Neural cell (in vitro differentiated cells): ENCODE measurements around the gene MAP3K19. TPM values are rescaled to one million over a fixed set of nuclear protein-coding genes. Genes with fewer than 3 reads are reported as not detected.

Experiments
- H2AFZ ChIP-seq: fragments of 200-600, 300-800 bp; sonication (generic), shearing (Covaris generic); 2 replicates; pipeline ENCODE4 v1.6.0; 2014; ENCODE audit warnings: low read depth, mild to moderate bottlenecking, antibody characterized with exemption, low read length, moderate library complexity
- H3F3A ChIP-seq: fragments of 200-600 bp; shearing (Covaris generic); 2 replicates; pipeline ENCODE4 v1.6.1; 2016; ENCODE audit warnings: mild to moderate bottlenecking, moderate library complexity, mixed read lengths, antibody characterized with exemption, low read length; ENCODE audit not compliant: insufficient read depth, poor library complexity, severe bottlenecking
- H3K27ac ChIP-seq: fragments of 200-600, 300-800 bp; sonication (generic), shearing (Covaris generic); 2 replicates; pipeline ENCODE4 v1.5.1; 2014; ENCODE audit warnings: mild to moderate bottlenecking, low read length, moderate library complexity
- H3K27me3 ChIP-seq: fragments of 300-800, 200-600 bp; sonication (generic), shearing (Covaris generic); 2 replicates; pipeline ENCODE4 v1.6.0; 2014; ENCODE audit warnings: mild to moderate bottlenecking, low read depth, low read length, moderate library complexity; ENCODE audit not compliant: insufficient read depth
- H3K36me3 ChIP-seq: fragments of 300-800, 200-600 bp; sonication (generic), shearing (Covaris generic); 2 replicates; pipeline ENCODE4 v1.5.1; 2014; ENCODE audit warnings: mild to moderate bottlenecking, antibody characterized with exemption, low read length, moderate library complexity; ENCODE audit not compliant: insufficient read depth
- H3K4me2 ChIP-seq: fragments of 300-800, 200-600 bp; sonication (generic), shearing (Covaris generic); 2 replicates; pipeline ENCODE4 v1.6.0; 2014; ENCODE audit warnings: mild to moderate bottlenecking, low read length
- H3K4me3 ChIP-seq: fragments of 300-800, 200-600 bp; sonication (generic), shearing (Covaris generic); 2 replicates; pipeline ENCODE4 v1.5.1; 2014; ENCODE audit warnings: mild to moderate bottlenecking, low read length, moderate library complexity
- H3K79me2 ChIP-seq: fragments of 200-600 bp; shearing (Covaris generic); replicated peaks from 2 replicates; pipeline ENCODE4 v1.6.0; 2014; ENCODE audit warnings: mild to moderate bottlenecking, low read length, moderate library complexity; ENCODE audit not compliant: insufficient read depth
- H3K9ac ChIP-seq: fragments of 300-800, 200-600 bp; sonication (generic), shearing (Covaris generic); 2 replicates; pipeline ENCODE4 v1.6.1; 2016; ENCODE audit warnings: mild to moderate bottlenecking, low read length, mixed read lengths
- H3K9me2 ChIP-seq: fragments of 200-600 bp; shearing (Covaris generic); 2 replicates; pipeline ENCODE4 v1.6.1; 2016; ENCODE audit warnings: mild to moderate bottlenecking, low read length, mixed read lengths; ENCODE audit not compliant: insufficient read depth
- H3K9me3 ChIP-seq: fragments of 200-600, 300-800 bp; sonication (generic), shearing (Covaris generic); 2 replicates; pipeline ENCODE4 v1.6.1; 2016; ENCODE audit warnings: mild to moderate bottlenecking, mixed run types, low read length, moderate library complexity, mixed read lengths
- H4K20me1 ChIP-seq: fragments of 200-600 bp; shearing (Covaris generic); 2 replicates; pipeline ENCODE4 v1.6.1; 2016; ENCODE audit warnings: mild to moderate bottlenecking, mixed run types; ENCODE audit not compliant: insufficient read depth
- EP300 ChIP-seq: fragments of 450-650 bp; conservative IDR thresholded peaks from 2 replicates; pipeline ENCODE4 v1.6.1; 2014; ENCODE audit warnings: antibody characterized with exemption, mild to moderate bottlenecking, moderate library complexity; ENCODE audit not compliant: poor library complexity, severe bottlenecking
- EZH2 ChIP-seq: fragments of 200-600, 300-800 bp; shearing (Covaris generic), sonication (generic); IDR thresholded peaks from 2 replicates; pipeline ENCODE4 v1.6.1; 2014; ENCODE audit warnings: antibody characterized with exemption, low read length, borderline replicate concordance, mild to moderate bottlenecking; ENCODE audit not compliant: insufficient read depth, poor library complexity, severe bottlenecking
- MXI1 ChIP-seq: fragments of 450-650 bp; conservative IDR thresholded peaks from 2 replicates; pipeline ENCODE4 v1.6.1; 2014; ENCODE audit warnings: antibody characterized with exemption, mild to moderate bottlenecking; ENCODE audit not compliant: poor library complexity, severe bottlenecking
- POLR2AphosphoS5 ChIP-seq: IDR thresholded peaks from 2 replicates; pipeline ENCODE4 v1.6.1; 2012
- RAD21 ChIP-seq: fragments of 450-650 bp; conservative IDR thresholded peaks from 2 replicates; pipeline ENCODE4 v1.6.1; 2014; ENCODE audit warnings: antibody characterized with exemption, mild to moderate bottlenecking, moderate library complexity
- SMC3 ChIP-seq: fragments of 450-650 bp; conservative IDR thresholded peaks from 2 replicates; pipeline ENCODE4 v1.6.1; 2014; ENCODE audit warnings: antibody characterized with exemption, mild to moderate bottlenecking, moderate library complexity; ENCODE audit not compliant: poor library complexity
- TAF1 ChIP-seq: IDR thresholded peaks from 2 replicates; pipeline ENCODE4 v1.6.1; 2012; ENCODE audit warnings: low read depth
- polyA plus RNA-seq: library from polyadenylated mRNA; depleted of rRNA; stranded (reverse); fragments of >200 nt; gene quantifications from 2 replicates; pipeline ENCODE4 v1.2.3, GENCODE V29; 2014
- TF ChIP-seq, protein P1 (sequence below): fragments of 450-650 bp; IDR thresholded peaks from 2 replicates; pipeline ENCODE4 v1.5.1; 2014; ENCODE audit warnings: antibody characterized with exemption, mild to moderate bottlenecking, moderate library complexity; ENCODE audit not compliant: poor library complexity, severe bottlenecking
- TF ChIP-seq, protein P2 (sequence below): IDR thresholded peaks from 2 replicates; pipeline ENCODE4 v1.6.1; 2012; ENCODE audit warnings: borderline replicate concordance

The MAP3K19 gene
- polyA plus RNA-seq, 1 donor from 2014 or later, result not detected

DNA sequence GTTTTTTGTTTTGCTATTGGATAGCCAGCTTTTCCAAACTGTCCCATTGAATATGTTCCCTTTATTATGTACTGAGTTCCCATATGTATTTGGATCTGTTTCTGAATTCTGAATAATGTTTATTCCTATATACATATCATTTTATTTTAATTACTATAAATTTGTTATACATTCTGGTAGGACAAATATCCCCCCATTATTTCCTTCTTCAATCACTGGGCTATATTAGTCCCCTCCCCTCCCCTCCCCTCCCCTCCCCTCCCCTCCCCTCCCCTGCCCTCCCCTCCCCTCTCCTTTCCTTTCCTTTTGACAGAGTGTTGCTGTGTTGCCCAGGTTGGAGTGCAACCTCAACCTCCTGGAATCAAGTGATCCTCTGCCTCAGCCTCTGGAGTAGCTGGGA, 31.2 kb upstream of the MAP3K19 start:
- no peaks in the 10 kb centered on the region for H3K36me3 ChIP-seq
- H4K20me1 ChIP-seq, result no peaks in the 10 kb centered on the region
- no peaks in the 10 kb centered on the region for H3K9me3 ChIP-seq
- H3K4me3 ChIP-seq, result no peak overlapping the region
- TF ChIP-seq POLR2AphosphoS5, result no peak
- TF ChIP-seq RAD21, result no peak
- no peak for TF ChIP-seq EP300
- TF ChIP-seq, protein P1, sequence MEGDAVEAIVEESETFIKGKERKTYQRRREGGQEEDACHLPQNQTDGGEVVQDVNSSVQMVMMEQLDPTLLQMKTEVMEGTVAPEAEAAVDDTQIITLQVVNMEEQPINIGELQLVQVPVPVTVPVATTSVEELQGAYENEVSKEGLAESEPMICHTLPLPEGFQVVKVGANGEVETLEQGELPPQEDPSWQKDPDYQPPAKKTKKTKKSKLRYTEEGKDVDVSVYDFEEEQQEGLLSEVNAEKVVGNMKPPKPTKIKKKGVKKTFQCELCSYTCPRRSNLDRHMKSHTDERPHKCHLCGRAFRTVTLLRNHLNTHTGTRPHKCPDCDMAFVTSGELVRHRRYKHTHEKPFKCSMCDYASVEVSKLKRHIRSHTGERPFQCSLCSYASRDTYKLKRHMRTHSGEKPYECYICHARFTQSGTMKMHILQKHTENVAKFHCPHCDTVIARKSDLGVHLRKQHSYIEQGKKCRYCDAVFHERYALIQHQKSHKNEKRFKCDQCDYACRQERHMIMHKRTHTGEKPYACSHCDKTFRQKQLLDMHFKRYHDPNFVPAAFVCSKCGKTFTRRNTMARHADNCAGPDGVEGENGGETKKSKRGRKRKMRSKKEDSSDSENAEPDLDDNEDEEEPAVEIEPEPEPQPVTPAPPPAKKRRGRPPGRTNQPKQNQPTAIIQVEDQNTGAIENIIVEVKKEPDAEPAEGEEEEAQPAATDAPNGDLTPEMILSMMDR, result no peak
- no peak for TF ChIP-seq EZH2
- no peak for TF ChIP-seq MXI1
- TF ChIP-seq SMC3, result no peak
- TF ChIP-seq TAF1, result no peak
- TF ChIP-seq, protein P2, sequence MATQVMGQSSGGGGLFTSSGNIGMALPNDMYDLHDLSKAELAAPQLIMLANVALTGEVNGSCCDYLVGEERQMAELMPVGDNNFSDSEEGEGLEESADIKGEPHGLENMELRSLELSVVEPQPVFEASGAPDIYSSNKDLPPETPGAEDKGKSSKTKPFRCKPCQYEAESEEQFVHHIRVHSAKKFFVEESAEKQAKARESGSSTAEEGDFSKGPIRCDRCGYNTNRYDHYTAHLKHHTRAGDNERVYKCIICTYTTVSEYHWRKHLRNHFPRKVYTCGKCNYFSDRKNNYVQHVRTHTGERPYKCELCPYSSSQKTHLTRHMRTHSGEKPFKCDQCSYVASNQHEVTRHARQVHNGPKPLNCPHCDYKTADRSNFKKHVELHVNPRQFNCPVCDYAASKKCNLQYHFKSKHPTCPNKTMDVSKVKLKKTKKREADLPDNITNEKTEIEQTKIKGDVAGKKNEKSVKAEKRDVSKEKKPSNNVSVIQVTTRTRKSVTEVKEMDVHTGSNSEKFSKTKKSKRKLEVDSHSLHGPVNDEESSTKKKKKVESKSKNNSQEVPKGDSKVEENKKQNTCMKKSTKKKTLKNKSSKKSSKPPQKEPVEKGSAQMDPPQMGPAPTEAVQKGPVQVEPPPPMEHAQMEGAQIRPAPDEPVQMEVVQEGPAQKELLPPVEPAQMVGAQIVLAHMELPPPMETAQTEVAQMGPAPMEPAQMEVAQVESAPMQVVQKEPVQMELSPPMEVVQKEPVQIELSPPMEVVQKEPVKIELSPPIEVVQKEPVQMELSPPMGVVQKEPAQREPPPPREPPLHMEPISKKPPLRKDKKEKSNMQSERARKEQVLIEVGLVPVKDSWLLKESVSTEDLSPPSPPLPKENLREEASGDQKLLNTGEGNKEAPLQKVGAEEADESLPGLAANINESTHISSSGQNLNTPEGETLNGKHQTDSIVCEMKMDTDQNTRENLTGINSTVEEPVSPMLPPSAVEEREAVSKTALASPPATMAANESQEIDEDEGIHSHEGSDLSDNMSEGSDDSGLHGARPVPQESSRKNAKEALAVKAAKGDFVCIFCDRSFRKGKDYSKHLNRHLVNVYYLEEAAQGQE, result no peak
- no peaks in the 10 kb centered on the region for H3K9me2 ChIP-seq
- H3K4me2 ChIP-seq, result no peak overlapping the region
- peaks cover 3% of the 10 kb centered on the region for H3K79me2 ChIP-seq
- H3K27ac ChIP-seq, result no peak overlapping the region
- H3F3A ChIP-seq, result no peaks in the 10 kb centered on the region
- H3K27me3 ChIP-seq, result no peaks in the 10 kb centered on the region
- H2AFZ ChIP-seq, result no peak overlapping the region
- no peak overlapping the region for H3K9ac ChIP-seq

DNA sequence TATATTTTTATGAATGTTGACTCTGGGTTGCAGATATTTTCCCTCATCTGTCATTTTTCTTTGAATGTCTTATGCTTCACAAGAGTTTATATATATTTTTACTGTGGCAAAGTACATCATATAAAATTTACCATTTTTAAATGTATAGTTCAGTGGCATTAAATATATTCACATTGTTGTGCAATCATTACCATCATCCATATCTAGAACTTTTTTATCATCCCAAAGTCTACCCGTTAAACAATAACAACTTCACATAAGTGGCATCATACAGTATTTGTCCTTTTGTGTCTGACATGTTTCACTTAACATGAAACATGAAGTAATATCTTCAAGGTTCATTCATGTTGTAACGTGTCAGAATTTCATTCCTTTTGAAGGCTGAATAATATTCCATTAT, 29.3 kb upstream of the MAP3K19 start:
- Histone ChIP-seq H2AFZ (no peak overlapping the region), H3K4me2 (no peak overlapping the region), H3K9ac (no peak overlapping the region), H3F3A (no peaks in the 10 kb centered on the region), H3K4me3 (no peak overlapping the region), H3K79me2 (peaks cover 4% of the 10 kb centered on the region), H3K27me3 (no peaks in the 10 kb centered on the region), H3K27ac (no peak overlapping the region), H3K36me3 (no peaks in the 10 kb centered on the region), H3K9me3 (peaks cover 8% of the 10 kb centered on the region), H4K20me1 (no peaks in the 10 kb centered on the region), H3K9me2 (no peaks in the 10 kb centered on the region)
- TF ChIP-seq SMC3 (no peak), EZH2 (no peak), EP300 (no peak), RAD21 (no peak), POLR2AphosphoS5 (no peak), TAF1 (no peak), MXI1 (no peak)
- TF ChIP-seq, protein P1, result no peak
- TF ChIP-seq, protein P2, result no peak
